ENCODE measurements around the gene NECAB3. TPM values are rescaled to one million over a fixed set of nuclear protein-coding genes. Genes with fewer than 3 reads are reported as not detected.

The NECAB3 gene
- total RNA-seq, 4 donors from 2014 or later: 26.1 to 180 (median 94.5) TPM

GRCh38 chr20:33693289-33693688, 19.1 kb upstream of the NECAB3 start:
- Histone ChIP-seq H3K4me3 (no peak overlapping the region), H3K27ac (peak overlapping the region in 2 of 4 donors; percentile 25 to 33), H3K4me1 (peaks cover 0 to 7% (median 3%) of the 10 kb centered on the region in 4 donors), H3K9me3 (no peaks in the 10 kb centered on the region), H3K36me3 (no peaks in the 10 kb centered on the region), H3K27me3 (no peaks in the 10 kb centered on the region)
- in situ Hi-C loops (cut with MboI; ENCODE audit: low pct_ligation_motif_present in 1 of 4, low pct_unique_long_range_greater_than_20kb in 1 of 4, low sequenced_read_pairs in 3 of 4): no loop called here
- TF ChIP-seq POLR2A (IDR thresholded peaks at IDR 0.05) (no peak), POLR2AphosphoS5 (IDR thresholded peaks at IDR 0.05) (no peak), EP300 (IDR thresholded peaks at IDR 0.05; ENCODE audit: low read depth) (no peak)
- TF ChIP-seq, protein P1, sequence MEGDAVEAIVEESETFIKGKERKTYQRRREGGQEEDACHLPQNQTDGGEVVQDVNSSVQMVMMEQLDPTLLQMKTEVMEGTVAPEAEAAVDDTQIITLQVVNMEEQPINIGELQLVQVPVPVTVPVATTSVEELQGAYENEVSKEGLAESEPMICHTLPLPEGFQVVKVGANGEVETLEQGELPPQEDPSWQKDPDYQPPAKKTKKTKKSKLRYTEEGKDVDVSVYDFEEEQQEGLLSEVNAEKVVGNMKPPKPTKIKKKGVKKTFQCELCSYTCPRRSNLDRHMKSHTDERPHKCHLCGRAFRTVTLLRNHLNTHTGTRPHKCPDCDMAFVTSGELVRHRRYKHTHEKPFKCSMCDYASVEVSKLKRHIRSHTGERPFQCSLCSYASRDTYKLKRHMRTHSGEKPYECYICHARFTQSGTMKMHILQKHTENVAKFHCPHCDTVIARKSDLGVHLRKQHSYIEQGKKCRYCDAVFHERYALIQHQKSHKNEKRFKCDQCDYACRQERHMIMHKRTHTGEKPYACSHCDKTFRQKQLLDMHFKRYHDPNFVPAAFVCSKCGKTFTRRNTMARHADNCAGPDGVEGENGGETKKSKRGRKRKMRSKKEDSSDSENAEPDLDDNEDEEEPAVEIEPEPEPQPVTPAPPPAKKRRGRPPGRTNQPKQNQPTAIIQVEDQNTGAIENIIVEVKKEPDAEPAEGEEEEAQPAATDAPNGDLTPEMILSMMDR (IDR thresholded peaks at IDR 0.05): no peak
- intact Hi-C loops (cut with DNase I; ENCODE audit: low total_unique reads): no loop called here
- 74 to 84% methylated on average over 3 to 5 of the region's 5 CpGs for WGBS, 2 donors (ENCODE audit: low coverage in 1 of 2)
- DNase-seq: no peak

- Histone ChIP-seq H3K36me3 (no peaks in the 10 kb centered on the region), H3K4me3 (no peak overlapping the region), H3K27me3 (no peaks in the 10 kb centered on the region), H3K9me3 (no peaks in the 10 kb centered on the region), H3K27ac (no peak overlapping the region), H3K4me1 (peaks cover 8 to 13% (median 11%) of the 10 kb centered on the region in 4 donors)
- WGBS, 2 donors (ENCODE audit: low coverage in 1 of 2): 59 to 63% methylated on average over 2 to 4 of the region's 4 CpGs
- TF ChIP-seq, protein P1 (IDR thresholded peaks at IDR 0.05): no peak
- DNase-seq: no peak
- in situ Hi-C loops (cut with MboI; ENCODE audit: low pct_ligation_motif_present in 1 of 4, low pct_unique_long_range_greater_than_20kb in 1 of 4, low sequenced_read_pairs in 3 of 4) (no loop called here), intact Hi-C loops (cut with DNase I; ENCODE audit: low total_unique reads) (no loop called here)
These were observed 15.7 kb upstream of the NECAB3 start for GRCh38 chr20:33689973-33690372.

- Histone ChIP-seq H3K4me1 (peaks cover 9 to 17% (median 15%) of the 10 kb centered on the region in 4 donors), H3K36me3 (no peaks in the 10 kb centered on the region), H3K4me3 (no peak overlapping the region), H3K27me3 (no peaks in the 10 kb centered on the region), H3K9me3 (no peaks in the 10 kb centered on the region), H3K27ac (no peak overlapping the region)
- 79% methylated on average over 1 of the region's 1 CpG; no CpG with 5 or more reads in 1 of the 2 donors for WGBS, 2 donors (ENCODE audit: low coverage in 1 of 2)
- intact Hi-C loops (cut with DNase I; ENCODE audit: low total_unique reads) (no loop called here), in situ Hi-C loops (cut with MboI; ENCODE audit: low pct_ligation_motif_present in 1 of 4, low pct_unique_long_range_greater_than_20kb in 1 of 4, low sequenced_read_pairs in 3 of 4) (no loop called here)
- TF ChIP-seq, protein P1 (IDR thresholded peaks at IDR 0.05): no peak
- no peak for TF ChIP-seq EP300 (IDR thresholded peaks at IDR 0.05; ENCODE audit: low read depth)
- TF ChIP-seq POLR2A (IDR thresholded peaks at IDR 0.05): no peak
- TF ChIP-seq POLR2AphosphoS5 (IDR thresholded peaks at IDR 0.05): no peak
- no peak for DNase-seq
These were observed 15.3 kb upstream of the NECAB3 start for GRCh38 chr20:33689493-33689892.

DNA sequence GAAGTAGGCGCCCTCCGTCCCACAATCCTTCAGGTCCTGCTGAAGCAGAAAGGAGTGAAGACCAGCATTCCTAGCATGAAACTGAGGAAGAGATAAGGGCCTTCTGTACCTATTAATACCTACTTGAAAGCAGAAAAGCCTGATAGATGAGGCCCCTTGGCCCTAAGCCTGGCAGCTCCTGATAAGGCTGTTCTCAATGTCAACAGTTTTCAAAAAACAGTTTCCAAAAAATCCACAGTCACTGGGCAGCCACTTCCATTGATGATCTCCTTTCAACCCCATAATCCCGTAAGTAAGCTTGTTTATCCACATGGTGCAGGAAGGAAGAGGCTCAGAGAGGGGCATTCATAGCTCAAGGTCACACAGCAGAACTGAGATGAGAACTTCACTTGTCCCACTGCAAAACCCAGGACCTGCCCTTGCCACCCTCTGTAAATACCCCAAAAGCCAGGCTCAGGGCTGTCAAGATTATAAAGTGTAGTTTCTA, 14.8 kb upstream of the NECAB3 start:
- in situ Hi-C loops (cut with MboI; ENCODE audit: low pct_ligation_motif_present in 1 of 4, low pct_unique_long_range_greater_than_20kb in 1 of 4, low sequenced_read_pairs in 3 of 4) (no loop called here), intact Hi-C loops (cut with DNase I; ENCODE audit: low total_unique reads) (no loop called here)
- no peak for DNase-seq
- Histone ChIP-seq H3K27ac (no peak overlapping the region), H3K4me3 (no peak overlapping the region), H3K27me3 (no peaks in the 10 kb centered on the region), H3K9me3 (no peaks in the 10 kb centered on the region), H3K36me3 (no peaks in the 10 kb centered on the region), H3K4me1 (peaks cover 9 to 20% (median 16%) of the 10 kb centered on the region in 4 donors)
- 90 to 92% methylated on average over 2 to 3 of the region's 3 CpGs for WGBS, 2 donors (ENCODE audit: low coverage in 1 of 2)
- TF ChIP-seq EP300 (IDR thresholded peaks at IDR 0.05; ENCODE audit: low read depth) (no peak), POLR2AphosphoS5 (IDR thresholded peaks at IDR 0.05) (no peak), POLR2A (IDR thresholded peaks at IDR 0.05) (no peak)
- TF ChIP-seq, protein P1 (IDR thresholded peaks at IDR 0.05): no peak

Measured in transverse colon (tissue), 4 donors.